SK-N-SH treated with all-trans-retinoic acid at 6 μM for 48 hours (cell line): ENCODE data around the gene TMEM178B.

Experiments
- ATAC-seq: fragments of 200-7000 bp; cut with Tn5 transposase; 3 replicates; pipeline ENCODE4 v1.9.1; 2020; ENCODE audit warnings: mild to moderate bottlenecking, moderate library complexity
- ARNTL ChIP-seq: fragments of 450-650 bp; formaldehyde crosslinking; IDR thresholded peaks from 2 replicates; pipeline ENCODE4 v1.5.0; 2020; ENCODE audit warnings: low read depth, mild to moderate bottlenecking, moderate library complexity, borderline replicate concordance
- BACH2 ChIP-seq: fragments of 250-450 bp; sonication (Bioruptor Pico); IDR thresholded peaks from 2 replicates; pipeline ENCODE4 v1.9.0; 2021; ENCODE audit warnings: mild to moderate bottlenecking, borderline replicate concordance
- CSDC2 ChIP-seq: fragments of 250-450 bp; sonication (Bioruptor Pico); IDR thresholded peaks from 2 replicates; pipeline ENCODE4 v1.5.0; 2020; ENCODE audit warnings: mild to moderate bottlenecking, moderate library complexity
- CSRNP3 ChIP-seq: fragments of 250-450 bp; sonication (Bioruptor Pico); IDR thresholded peaks from 2 replicates; pipeline ENCODE4 v1.5.1; 2021; ENCODE audit warnings: mild to moderate bottlenecking, moderate library complexity
- ESRRG ChIP-seq: fragments of 250-450 bp; sonication (Bioruptor Pico); IDR thresholded peaks from 2 replicates; pipeline ENCODE4 v1.6.1; 2021; ENCODE audit warnings: mild to moderate bottlenecking
- GLIS3 ChIP-seq: fragments of 250-450 bp; sonication (Bioruptor Pico); IDR thresholded peaks from 2 replicates; pipeline ENCODE4 v1.5.0; 2020; ENCODE audit warnings: mild to moderate bottlenecking, moderate library complexity
- ISL1 ChIP-seq: fragments of 250-450 bp; sonication (Bioruptor Pico); IDR thresholded peaks from 2 replicates; pipeline ENCODE4 v2.1.2; 2022; ENCODE audit warnings: mild to moderate bottlenecking, moderate library complexity
- OSR1 ChIP-seq: fragments of 250-450 bp; sonication (Bioruptor Pico); IDR thresholded peaks from 2 replicates; pipeline ENCODE4 v1.8.0; 2022; ENCODE audit warnings: moderate library complexity, mild to moderate bottlenecking, inconsistent platforms
- PATZ1 ChIP-seq: fragments of 250-450 bp; sonication (Bioruptor Pico); IDR thresholded peaks from 2 replicates; pipeline ENCODE4 v1.8.0; 2020; ENCODE audit warnings: mild to moderate bottlenecking, moderate library complexity, borderline replicate concordance
- PPARA ChIP-seq: fragments of 250-450 bp; sonication (Bioruptor Pico); IDR thresholded peaks from 2 replicates; pipeline ENCODE4 v1.5.0; 2020; ENCODE audit warnings: mild to moderate bottlenecking, borderline replicate concordance
- RARB ChIP-seq: fragments of 250-450 bp; sonication (Bioruptor Pico); IDR thresholded peaks from 2 replicates; pipeline ENCODE4 v1.8.0; 2021; ENCODE audit warnings: mild to moderate bottlenecking, moderate library complexity
- SNAI2 ChIP-seq: fragments of 250-450 bp; sonication (Bioruptor Pico); IDR thresholded peaks from 2 replicates; pipeline ENCODE4 v1.5.0; 2020; ENCODE audit warnings: mild to moderate bottlenecking, moderate library complexity
- TOX ChIP-seq: fragments of 250-450 bp; sonication (Bioruptor Pico); IDR thresholded peaks from 2 replicates; pipeline ENCODE4 v1.8.0; 2021; ENCODE audit warnings: mild to moderate bottlenecking, moderate library complexity, borderline replicate concordance
- ZC3H10 ChIP-seq: fragments of 250-450 bp; sonication (Bioruptor Pico); IDR thresholded peaks from 2 replicates; pipeline ENCODE4 v1.5.1; 2021; ENCODE audit warnings: mild to moderate bottlenecking, moderate library complexity
- ZFP30 ChIP-seq: fragments of 450-650 bp; formaldehyde crosslinking; IDR thresholded peaks from 2 replicates; pipeline ENCODE4 v1.5.0; 2022; ENCODE audit warnings: mild to moderate bottlenecking, moderate library complexity
- ZNF565 ChIP-seq: fragments of 450-650 bp; formaldehyde crosslinking; conservative IDR thresholded peaks from 2 replicates; pipeline ENCODE4 v1.5.0; 2020; ENCODE audit warnings: low read depth, mild to moderate bottlenecking, moderate library complexity
- ZNF70 ChIP-seq: fragments of 450-650 bp; formaldehyde crosslinking; IDR thresholded peaks from 2 replicates; pipeline ENCODE4 v1.5.0; 2020; ENCODE audit warnings: mild to moderate bottlenecking, moderate library complexity
- ZNF8 ChIP-seq: fragments of 450-650 bp; formaldehyde crosslinking; IDR thresholded peaks from 2 replicates; pipeline ENCODE4 v1.5.0; 2020; ENCODE audit warnings: mild to moderate bottlenecking, moderate library complexity
- TF ChIP-seq, protein P1 (sequence below): fragments of 250-450 bp; sonication (Bioruptor Pico); IDR thresholded peaks from 2 replicates; pipeline ENCODE4 v1.8.0; 2021; ENCODE audit warnings: low read depth, mild to moderate bottlenecking, moderate library complexity, borderline replicate concordance
- TF ChIP-seq, protein P2 (sequence below): fragments of 250-450 bp; sonication (Bioruptor Pico); IDR thresholded peaks from 2 replicates; pipeline ENCODE4 v1.5.0; 2020; ENCODE audit warnings: mild to moderate bottlenecking, moderate library complexity
- TF ChIP-seq, protein P3 (sequence below): fragments of 250-450 bp; sonication (Bioruptor Pico); IDR thresholded peaks from 2 replicates; pipeline ENCODE4 v1.5.1; 2020; ENCODE audit warnings: low read depth, mild to moderate bottlenecking, moderate library complexity

Gene TMEM178B

GRCh38 chr7:141455723-141456122 lies 381.9 kb downstream of the TMEM178B start:
- TF ChIP-seq OSR1 (CRISPR knock-in tag) (no peak), TOX (CRISPR knock-in tag) (no peak), CSRNP3 (CRISPR knock-in tag) (no peak), ZFP30 (CRISPR knock-in tag) (no peak), RARB (CRISPR knock-in tag) (no peak), GLIS3 (CRISPR knock-in tag) (no peak), SNAI2 (CRISPR knock-in tag) (no peak), ESRRG (CRISPR knock-in tag) (no peak), BACH2 (CRISPR knock-in tag) (no peak), PPARA (CRISPR knock-in tag) (no peak), ZC3H10 (no peak), PATZ1 (CRISPR knock-in tag) (no peak), ZNF565 (no peak), ZNF8 (no peak), CSDC2 (CRISPR knock-in tag) (no peak), ISL1 (CRISPR knock-in tag) (no peak), ZNF70 (CRISPR knock-in tag) (no peak)
- TF ChIP-seq, protein P1, sequence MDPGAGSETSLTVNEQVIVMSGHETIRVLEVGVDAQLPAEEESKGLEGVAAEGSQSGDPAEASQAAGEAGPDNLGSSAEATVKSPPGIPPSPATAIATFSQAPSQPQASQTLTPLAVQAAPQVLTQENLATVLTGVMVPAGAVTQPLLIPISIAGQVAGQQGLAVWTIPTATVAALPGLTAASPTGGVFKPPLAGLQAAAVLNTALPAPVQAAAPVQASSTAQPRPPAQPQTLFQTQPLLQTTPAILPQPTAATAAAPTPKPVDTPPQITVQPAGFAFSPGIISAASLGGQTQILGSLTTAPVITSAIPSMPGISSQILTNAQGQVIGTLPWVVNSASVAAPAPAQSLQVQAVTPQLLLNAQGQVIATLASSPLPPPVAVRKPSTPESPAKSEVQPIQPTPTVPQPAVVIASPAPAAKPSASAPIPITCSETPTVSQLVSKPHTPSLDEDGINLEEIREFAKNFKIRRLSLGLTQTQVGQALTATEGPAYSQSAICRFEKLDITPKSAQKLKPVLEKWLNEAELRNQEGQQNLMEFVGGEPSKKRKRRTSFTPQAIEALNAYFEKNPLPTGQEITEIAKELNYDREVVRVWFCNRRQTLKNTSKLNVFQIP (CRISPR knock-in tag): no peak
- TF ChIP-seq, protein P2, sequence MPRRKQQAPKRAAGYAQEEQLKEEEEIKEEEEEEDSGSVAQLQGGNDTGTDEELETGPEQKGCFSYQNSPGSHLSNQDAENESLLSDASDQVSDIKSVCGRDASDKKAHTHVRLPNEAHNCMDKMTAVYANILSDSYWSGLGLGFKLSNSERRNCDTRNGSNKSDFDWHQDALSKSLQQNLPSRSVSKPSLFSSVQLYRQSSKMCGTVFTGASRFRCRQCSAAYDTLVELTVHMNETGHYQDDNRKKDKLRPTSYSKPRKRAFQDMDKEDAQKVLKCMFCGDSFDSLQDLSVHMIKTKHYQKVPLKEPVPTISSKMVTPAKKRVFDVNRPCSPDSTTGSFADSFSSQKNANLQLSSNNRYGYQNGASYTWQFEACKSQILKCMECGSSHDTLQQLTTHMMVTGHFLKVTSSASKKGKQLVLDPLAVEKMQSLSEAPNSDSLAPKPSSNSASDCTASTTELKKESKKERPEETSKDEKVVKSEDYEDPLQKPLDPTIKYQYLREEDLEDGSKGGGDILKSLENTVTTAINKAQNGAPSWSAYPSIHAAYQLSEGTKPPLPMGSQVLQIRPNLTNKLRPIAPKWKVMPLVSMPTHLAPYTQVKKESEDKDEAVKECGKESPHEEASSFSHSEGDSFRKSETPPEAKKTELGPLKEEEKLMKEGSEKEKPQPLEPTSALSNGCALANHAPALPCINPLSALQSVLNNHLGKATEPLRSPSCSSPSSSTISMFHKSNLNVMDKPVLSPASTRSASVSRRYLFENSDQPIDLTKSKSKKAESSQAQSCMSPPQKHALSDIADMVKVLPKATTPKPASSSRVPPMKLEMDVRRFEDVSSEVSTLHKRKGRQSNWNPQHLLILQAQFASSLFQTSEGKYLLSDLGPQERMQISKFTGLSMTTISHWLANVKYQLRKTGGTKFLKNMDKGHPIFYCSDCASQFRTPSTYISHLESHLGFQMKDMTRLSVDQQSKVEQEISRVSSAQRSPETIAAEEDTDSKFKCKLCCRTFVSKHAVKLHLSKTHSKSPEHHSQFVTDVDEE (CRISPR knock-in tag): no peak
- TF ChIP-seq, protein P3, sequence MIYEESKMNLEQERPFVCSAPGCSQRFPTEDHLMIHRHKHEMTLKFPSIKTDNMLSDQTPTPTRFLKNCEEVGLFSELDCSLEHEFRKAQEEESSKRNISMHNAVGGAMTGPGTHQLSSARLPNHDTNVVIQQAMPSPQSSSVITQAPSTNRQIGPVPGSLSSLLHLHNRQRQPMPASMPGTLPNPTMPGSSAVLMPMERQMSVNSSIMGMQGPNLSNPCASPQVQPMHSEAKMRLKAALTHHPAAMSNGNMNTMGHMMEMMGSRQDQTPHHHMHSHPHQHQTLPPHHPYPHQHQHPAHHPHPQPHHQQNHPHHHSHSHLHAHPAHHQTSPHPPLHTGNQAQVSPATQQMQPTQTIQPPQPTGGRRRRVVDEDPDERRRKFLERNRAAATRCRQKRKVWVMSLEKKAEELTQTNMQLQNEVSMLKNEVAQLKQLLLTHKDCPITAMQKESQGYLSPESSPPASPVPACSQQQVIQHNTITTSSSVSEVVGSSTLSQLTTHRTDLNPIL (CRISPR knock-in tag): no peak
- TF ChIP-seq, all 23 proteins: peak for 0
- ATAC-seq: no peak

GRCh38 chr7:141456298-141456697 lies 382.4 kb downstream of the TMEM178B start:
- TF ChIP-seq ZNF565 (no peak), ZNF70 (CRISPR knock-in tag) (no peak), OSR1 (CRISPR knock-in tag) (no peak)
- TF ChIP-seq, protein P1 (CRISPR knock-in tag): no peak
- TF ChIP-seq, all 23 proteins: peak for 0
- no peak for ATAC-seq

DNA sequence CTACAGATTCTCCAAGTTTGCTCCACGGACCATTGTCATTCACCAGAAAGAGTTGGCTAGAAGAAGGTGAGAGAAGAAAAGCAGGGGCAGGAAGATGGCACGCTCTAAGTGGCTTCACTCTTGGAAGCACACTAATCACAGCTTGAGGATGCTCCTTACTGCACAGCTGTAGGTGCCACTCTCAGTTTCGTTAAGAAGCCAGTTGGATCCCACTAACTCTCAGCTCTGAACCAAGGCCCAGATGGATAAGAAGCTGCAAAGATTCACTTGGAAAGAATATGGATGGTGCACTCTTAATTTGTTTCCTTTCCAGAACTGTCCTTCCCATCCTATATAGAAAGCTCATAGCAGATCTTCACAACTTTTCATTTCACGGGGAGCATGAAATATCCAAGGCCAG lies 382.8 kb downstream of the TMEM178B start:
- ATAC-seq: no peak
- TF ChIP-seq ESRRG (CRISPR knock-in tag) (no peak), CSRNP3 (CRISPR knock-in tag) (no peak), PPARA (CRISPR knock-in tag) (no peak), ZFP30 (CRISPR knock-in tag) (no peak), GLIS3 (CRISPR knock-in tag) (no peak), CSDC2 (CRISPR knock-in tag) (no peak), ARNTL (no peak)
- TF ChIP-seq, protein P3 (CRISPR knock-in tag): no peak
- TF ChIP-seq, protein P1 (CRISPR knock-in tag): no peak
